ENCODE results near the gene ZNF44.
"Not testable (repeated sequence)": the region's sequence is repeated elsewhere in the genome, so short reads cannot be mapped to it uniquely, and the experiment has no call there.

DNA sequence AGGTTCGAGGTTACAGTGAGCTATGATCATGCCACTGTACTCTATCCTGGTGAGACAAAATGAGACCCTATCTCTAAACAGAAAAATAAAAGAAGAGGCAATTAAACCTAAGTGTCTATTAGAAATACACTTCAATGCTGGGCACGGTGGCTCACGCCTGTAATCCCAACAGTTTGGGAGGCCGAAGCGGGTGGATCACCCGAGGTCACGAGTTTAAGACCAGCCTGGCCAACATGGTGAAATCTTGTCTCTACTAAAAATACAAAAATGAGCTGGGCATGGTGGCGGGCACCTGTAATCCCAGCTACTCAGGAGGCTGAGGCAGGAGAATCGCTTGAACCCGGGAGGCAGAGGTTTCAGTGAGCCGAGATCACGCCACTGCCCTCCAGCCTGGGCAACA lies 14.2 kb upstream of the ZNF44 start:
- TF ChIP-seq, protein P1, sequence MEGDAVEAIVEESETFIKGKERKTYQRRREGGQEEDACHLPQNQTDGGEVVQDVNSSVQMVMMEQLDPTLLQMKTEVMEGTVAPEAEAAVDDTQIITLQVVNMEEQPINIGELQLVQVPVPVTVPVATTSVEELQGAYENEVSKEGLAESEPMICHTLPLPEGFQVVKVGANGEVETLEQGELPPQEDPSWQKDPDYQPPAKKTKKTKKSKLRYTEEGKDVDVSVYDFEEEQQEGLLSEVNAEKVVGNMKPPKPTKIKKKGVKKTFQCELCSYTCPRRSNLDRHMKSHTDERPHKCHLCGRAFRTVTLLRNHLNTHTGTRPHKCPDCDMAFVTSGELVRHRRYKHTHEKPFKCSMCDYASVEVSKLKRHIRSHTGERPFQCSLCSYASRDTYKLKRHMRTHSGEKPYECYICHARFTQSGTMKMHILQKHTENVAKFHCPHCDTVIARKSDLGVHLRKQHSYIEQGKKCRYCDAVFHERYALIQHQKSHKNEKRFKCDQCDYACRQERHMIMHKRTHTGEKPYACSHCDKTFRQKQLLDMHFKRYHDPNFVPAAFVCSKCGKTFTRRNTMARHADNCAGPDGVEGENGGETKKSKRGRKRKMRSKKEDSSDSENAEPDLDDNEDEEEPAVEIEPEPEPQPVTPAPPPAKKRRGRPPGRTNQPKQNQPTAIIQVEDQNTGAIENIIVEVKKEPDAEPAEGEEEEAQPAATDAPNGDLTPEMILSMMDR (IDR thresholded peaks at IDR 0.05; ENCODE audit: low read length): not testable (repeated sequence)
- TF ChIP-seq EZH2 (IDR thresholded peaks at IDR 0.05; ENCODE audit: borderline replicate concordance, low read length): not testable (repeated sequence)

Data from OCI-LY1 (cell line).